ENCODE measurements around the gene ADGRB3.

DNA sequence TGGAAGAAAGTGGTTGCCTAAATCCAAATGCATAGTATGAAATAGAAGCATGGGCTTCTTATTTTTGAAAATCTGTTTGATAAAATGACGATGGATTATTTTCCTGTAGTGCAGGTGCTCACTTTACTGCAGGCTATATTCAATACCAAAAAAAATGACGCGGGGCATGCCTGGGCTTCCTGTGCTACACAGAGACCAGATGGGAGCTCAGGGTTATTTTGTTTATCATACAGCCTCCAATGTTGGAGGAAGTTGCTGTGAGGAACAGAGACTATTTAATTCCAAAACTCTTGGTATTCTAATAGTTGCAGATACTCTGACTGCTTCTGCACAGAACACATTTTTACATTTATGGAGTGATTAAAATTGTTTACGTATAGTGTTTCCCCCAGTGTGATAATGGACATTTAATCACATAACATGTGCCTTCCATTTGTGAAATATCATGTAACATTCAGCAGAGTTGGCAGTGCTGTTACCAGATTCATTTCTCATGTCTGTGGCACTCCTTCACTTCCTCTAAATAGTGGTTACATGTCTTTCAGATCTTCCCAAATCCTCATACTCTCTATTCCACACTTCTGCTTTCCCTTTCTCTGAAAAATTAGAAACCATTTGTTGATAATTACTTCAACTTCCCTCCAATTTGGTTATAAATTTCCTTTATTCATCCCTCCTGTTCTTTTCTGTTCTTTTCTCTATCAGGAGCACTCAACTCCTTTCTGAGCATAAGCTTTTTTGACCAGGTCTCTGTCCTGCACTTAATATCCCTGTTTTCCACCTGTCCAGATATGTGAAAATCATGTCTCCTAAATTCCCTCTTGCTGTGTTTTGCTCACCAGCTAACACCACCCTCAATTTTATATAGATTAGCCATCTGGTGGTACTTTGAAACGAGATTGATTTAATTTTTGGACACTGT lies 121.6 kb downstream of the ADGRB3 start:
- TF ChIP-seq, protein P1, sequence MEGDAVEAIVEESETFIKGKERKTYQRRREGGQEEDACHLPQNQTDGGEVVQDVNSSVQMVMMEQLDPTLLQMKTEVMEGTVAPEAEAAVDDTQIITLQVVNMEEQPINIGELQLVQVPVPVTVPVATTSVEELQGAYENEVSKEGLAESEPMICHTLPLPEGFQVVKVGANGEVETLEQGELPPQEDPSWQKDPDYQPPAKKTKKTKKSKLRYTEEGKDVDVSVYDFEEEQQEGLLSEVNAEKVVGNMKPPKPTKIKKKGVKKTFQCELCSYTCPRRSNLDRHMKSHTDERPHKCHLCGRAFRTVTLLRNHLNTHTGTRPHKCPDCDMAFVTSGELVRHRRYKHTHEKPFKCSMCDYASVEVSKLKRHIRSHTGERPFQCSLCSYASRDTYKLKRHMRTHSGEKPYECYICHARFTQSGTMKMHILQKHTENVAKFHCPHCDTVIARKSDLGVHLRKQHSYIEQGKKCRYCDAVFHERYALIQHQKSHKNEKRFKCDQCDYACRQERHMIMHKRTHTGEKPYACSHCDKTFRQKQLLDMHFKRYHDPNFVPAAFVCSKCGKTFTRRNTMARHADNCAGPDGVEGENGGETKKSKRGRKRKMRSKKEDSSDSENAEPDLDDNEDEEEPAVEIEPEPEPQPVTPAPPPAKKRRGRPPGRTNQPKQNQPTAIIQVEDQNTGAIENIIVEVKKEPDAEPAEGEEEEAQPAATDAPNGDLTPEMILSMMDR (IDR thresholded peaks at IDR 0.05; ENCODE audit: low read length) = no peak
- TF ChIP-seq EZH2 (IDR thresholded peaks at IDR 0.05; ENCODE audit: borderline replicate concordance, low read length) = no peak
